ENCODE data around the gene SLC8A3. TPM values are rescaled to one million over a fixed set of nuclear protein-coding genes. Genes with fewer than 3 reads are reported as not detected.

The SLC8A3 gene
- total and polyA plus RNA-seq, 9 of the 15 experiments (the other 6 are each of a cell fraction or from before 2014, with no cell fraction given), result not detected

DNA sequence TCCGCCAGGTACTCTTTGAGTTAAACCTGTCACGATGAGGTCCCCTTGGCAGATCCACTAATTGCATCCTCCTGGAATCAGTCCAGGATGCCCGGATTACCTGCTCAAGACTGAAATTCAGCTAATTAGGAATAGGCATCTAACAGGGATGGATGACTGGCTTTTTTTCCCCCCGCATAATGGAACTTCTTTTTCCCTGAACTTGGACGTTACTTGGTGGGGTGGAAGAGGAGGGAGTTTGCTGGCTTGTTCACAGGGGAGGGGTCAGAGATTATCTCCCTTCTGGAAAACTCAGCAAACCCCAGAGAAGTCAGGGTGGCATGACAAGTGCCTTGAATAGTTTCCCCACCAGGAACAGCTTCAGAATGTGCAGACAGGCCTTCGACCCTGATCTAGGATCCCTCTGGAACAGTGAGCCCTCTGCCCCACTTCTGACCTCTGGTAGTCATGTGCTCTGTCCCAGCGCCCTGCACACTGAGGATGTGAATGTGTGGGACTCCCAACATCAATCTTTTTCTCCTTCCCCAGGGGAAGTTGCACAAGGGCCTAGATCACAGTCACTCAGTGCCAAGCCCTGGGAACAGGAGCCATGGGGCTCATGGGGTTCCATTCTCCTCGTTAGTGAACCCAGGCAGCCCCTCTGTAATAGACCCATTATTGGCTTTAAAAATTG, 167.1 kb downstream of the SLC8A3 start:
- no TSS peak for BruUV-seq (replicated peaks)
- Histone ChIP-seq H2AFZ (ENCODE audit: low read depth, low read length) (no peak overlapping the region), H3K4me1 (replicated peaks in 1 of 2; ENCODE audit: control insufficient read depth in 2 of 2, insufficient read depth in 2 of 2, low read length in 2 of 2) (no peaks in the 10 kb centered on the region), H3K27ac (ENCODE audit: extremely low read depth, low read depth, low read length) (no peak overlapping the region), H3K9me1 (ENCODE audit: control insufficient read depth, insufficient read depth, low read length) (no peaks in the 10 kb centered on the region), H3K79me2 (ENCODE audit: control insufficient read depth, insufficient read depth, low read length) (no peaks in the 10 kb centered on the region), H4K20me1 (replicated peaks; ENCODE audit: control insufficient read depth, insufficient read depth, low read length) (no peaks in the 10 kb centered on the region), H3K36me3 (ENCODE audit: control insufficient read depth, insufficient read depth, low read length) (no peaks in the 10 kb centered on the region), H3K4me3 (no peak overlapping the region), H3K9ac (ENCODE audit: insufficient read depth in 1 of 2, low read depth in 2 of 2, low read length in 2 of 2) (no peak overlapping the region), H3K4me2 (ENCODE audit: insufficient read depth, low read length) (no peak overlapping the region), H3K27me3 (ENCODE audit: control insufficient read depth in 2 of 2, insufficient read depth in 2 of 2, low read length in 2 of 2) (peaks cover 0 to 10% of the 10 kb centered on the region in 2 experiments; a peak in 1 of 5 replicates), H3K9me3 (replicated peaks; ENCODE audit: control insufficient read depth, insufficient read depth, low read depth, low read length) (no peaks in the 10 kb centered on the region)
- 0% methylated on average over 6 of the region's 8 CpGs for WGBS (ENCODE audit: insufficient coverage, low coverage, missing lambda C conversion rate)
- ATAC-seq, result no peak
- TF ChIP-seq, protein P1, sequence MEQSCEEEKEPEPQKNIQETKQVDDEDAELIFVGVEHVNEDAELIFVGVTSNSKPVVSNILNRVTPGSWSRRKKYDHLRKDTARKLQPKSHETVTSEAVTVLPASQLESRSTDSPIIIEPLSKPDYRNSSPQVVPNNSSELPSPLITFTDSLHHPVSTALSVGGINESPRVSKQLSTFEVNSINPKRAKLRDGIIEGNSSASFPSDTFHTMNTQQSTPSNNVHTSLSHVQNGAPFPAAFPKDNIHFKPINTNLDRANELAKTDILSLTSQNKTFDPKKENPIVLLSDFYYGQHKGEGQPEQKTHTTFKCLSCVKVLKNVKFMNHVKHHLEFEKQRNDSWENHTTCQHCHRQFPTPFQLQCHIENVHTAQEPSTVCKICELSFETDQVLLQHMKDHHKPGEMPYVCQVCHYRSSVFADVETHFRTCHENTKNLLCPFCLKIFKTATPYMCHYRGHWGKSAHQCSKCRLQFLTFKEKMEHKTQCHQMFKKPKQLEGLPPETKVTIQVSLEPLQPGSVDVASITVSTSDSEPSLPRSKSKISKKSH (CRISPR knock-in tag; IDR thresholded peaks at IDR 0.05), result no peak
- TF ChIP-seq PRPF4 (IDR thresholded peaks at IDR 0.05; ENCODE audit: insufficient read depth, low read depth, low read length, poor library complexity, severe bottlenecking) (no peak), ATF7 (IDR thresholded peaks at IDR 0.05) (no peak), HDGF (IDR thresholded peaks at IDR 0.05) (no peak), PBX2 (CRISPR knock-in tag; IDR thresholded peaks at IDR 0.05; ENCODE audit: low read depth) (no peak), PBX2 (tag; conservative IDR thresholded peaks at IDR 0.05; ENCODE audit: low read depth) (no peak), CHD1 (IDR thresholded peaks at IDR 0.05; ENCODE audit: low read length) (no peak), ZNF282 (CRISPR knock-in tag; IDR thresholded peaks at IDR 0.05) (no peak), XRCC3 (IDR thresholded peaks at IDR 0.05) (no peak)
- TF ChIP-seq, protein P2, sequence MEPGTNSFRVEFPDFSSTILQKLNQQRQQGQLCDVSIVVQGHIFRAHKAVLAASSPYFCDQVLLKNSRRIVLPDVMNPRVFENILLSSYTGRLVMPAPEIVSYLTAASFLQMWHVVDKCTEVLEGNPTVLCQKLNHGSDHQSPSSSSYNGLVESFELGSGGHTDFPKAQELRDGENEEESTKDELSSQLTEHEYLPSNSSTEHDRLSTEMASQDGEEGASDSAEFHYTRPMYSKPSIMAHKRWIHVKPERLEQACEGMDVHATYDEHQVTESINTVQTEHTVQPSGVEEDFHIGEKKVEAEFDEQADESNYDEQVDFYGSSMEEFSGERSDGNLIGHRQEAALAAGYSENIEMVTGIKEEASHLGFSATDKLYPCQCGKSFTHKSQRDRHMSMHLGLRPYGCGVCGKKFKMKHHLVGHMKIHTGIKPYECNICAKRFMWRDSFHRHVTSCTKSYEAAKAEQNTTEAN (CRISPR knock-in tag; IDR thresholded peaks at IDR 0.05), result no peak
- DNase-seq (ENCODE audit: extremely low read depth in 1 of 4, low spot score in 3 of 4), result no peak
- FAIRE-seq, result no peak
- ChIA-PET POLR2A (no interaction called here), CTCF (ENCODE audit: low intra/inter-chr PET ratio) (no interaction called here)
- intact Hi-C loops (cut with micrococcal nuclease) (no loop called here), in situ Hi-C loops (cut with MboI) (loop anchor here (10.0 kb wide), 2 partner anchors 207 to 287 kb away; no protein-coding TSS in a partner anchor)
